HG02938 (cell line): ENCODE data around the gene TMEM121.

Source experiments
- ATAC-seq: cut with Tn5 transposase; IDR thresholded peaks from one replicate; pipeline ENCODE4 v1.9.1; 2021; ENCODE audit warnings: mild to moderate bottlenecking, moderate library complexity; ENCODE audit not compliant: unreplicated experiment

TMEM121 gene

GRCh38 chr14:105497671-105498429 lies 28.5 kb upstream of the TMEM121 start:
- no peak for ATAC-seq

- no peak for ATAC-seq
Measured at GRCh38 chr14:105498430-105499255, 27.7 kb upstream of the TMEM121 start.

GRCh38 chr14:105499256-105500035 lies 26.9 kb upstream of the TMEM121 start:
- no peak for ATAC-seq

GRCh38 chr14:105500036-105500725 lies 26.2 kb upstream of the TMEM121 start:
- no peak for ATAC-seq

- no peak for ATAC-seq
Measured at GRCh38 chr14:105500726-105501101, 25.7 kb upstream of the TMEM121 start.

GRCh38 chr14:105501504-105502291 lies 24.7 kb upstream of the TMEM121 start:
- ATAC-seq, result no peak

- no peak for ATAC-seq
Measured at GRCh38 chr14:105502446-105503295, 23.7 kb upstream of the TMEM121 start.

GRCh38 chr14:105503296-105503640 lies 23.1 kb upstream of the TMEM121 start:
- ATAC-seq, result no peak

GRCh38 chr14:105503935-105504692 lies 22.3 kb upstream of the TMEM121 start:
- ATAC-seq, result no peak

- no peak for ATAC-seq
Measured at GRCh38 chr14:105505101-105505500, 21.3 kb upstream of the TMEM121 start.

- ATAC-seq, result no peak
Measured at GRCh38 chr14:105507247-105507646, 19.1 kb upstream of the TMEM121 start.

- no peak for ATAC-seq
Measured at GRCh38 chr14:105508069-105508468, 18.3 kb upstream of the TMEM121 start.

- ATAC-seq, result no peak
Measured at GRCh38 chr14:105508601-105509000, 17.8 kb upstream of the TMEM121 start.

- ATAC-seq, result no peak
Measured at GRCh38 chr14:105517096-105517495, 9.3 kb upstream of the TMEM121 start.

GRCh38 chr14:105519946-105520698 lies 6.3 kb upstream of the TMEM121 start:
- ATAC-seq, result no peak

- ATAC-seq, result no peak
Measured at GRCh38 chr14:105525326-105525725, 1.1 kb upstream of the TMEM121 start.

GRCh38 chr14:105526776-105527380 lies 495 bp downstream of the TMEM121 start:
- no peak for ATAC-seq
